Measurements from ENCODE around the gene XKRX.

Gene XKRX

DNA sequence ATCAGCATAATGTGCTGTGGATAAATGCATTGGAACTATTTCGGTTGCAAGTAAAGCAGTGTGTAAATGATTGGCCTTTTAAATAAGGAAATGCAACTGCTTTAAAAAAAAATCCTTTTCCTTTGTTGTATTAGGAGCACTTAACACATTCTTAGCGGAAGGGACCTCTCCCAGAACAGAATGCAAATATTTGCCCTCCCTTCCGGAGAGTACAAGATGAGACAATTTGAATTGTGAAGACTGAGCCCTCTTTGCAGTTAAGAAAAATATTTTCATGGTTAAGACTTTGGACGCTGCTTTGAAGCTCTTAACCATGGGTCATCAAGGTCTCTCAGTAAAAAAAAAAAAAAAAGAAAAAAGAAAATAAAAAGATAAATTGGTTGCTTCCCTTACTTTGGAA is 45.1 kb downstream of the XKRX start:
- no peak for DNase-seq

DNA sequence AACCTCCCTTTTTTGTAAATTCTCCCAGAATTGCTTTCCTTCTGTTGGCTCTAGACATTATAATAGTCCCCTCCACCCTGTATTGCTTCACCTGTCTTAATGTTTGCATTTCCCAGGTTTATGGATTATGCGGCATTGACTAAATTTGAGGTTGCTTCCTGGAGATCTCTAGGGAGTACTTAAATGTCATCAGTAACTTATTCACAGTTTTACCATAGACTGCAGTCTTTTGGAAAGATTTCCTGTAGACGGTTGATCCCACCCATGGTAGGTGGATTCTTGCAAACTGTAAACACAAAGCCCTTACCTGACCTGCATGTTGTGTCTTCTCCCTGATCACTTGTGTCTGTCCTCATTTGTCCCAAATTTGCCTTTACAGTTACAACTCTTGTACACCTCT is 48.3 kb downstream of the XKRX start:
- DNase-seq = no peak

DNA sequence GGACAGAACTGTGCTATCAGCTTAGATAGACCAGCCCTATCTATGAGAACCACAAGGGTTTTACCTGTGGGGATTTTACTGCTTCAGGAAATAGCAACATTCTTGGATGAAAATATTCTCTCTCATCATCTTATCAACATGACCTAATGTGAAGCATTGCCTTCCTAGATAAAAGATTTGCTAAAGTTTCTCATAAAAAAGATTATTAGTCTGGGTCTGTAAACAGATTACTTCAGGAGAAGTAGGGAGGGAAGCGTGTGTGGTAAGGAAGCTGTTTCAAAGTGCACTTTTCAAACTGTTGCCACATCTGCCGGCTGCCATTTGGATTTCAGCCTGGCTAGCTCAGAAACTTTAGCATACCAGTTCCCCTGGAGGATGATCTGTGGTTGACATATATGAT is 54.4 kb downstream of the XKRX start, which contains the start of gene NOX1:
TSS of gene NOX1 (minus strand) at position 35 of the 400 bp plus-strand sequence. CDS start 220 bp downstream, outside the sequence.
- no peak for DNase-seq

DNA sequence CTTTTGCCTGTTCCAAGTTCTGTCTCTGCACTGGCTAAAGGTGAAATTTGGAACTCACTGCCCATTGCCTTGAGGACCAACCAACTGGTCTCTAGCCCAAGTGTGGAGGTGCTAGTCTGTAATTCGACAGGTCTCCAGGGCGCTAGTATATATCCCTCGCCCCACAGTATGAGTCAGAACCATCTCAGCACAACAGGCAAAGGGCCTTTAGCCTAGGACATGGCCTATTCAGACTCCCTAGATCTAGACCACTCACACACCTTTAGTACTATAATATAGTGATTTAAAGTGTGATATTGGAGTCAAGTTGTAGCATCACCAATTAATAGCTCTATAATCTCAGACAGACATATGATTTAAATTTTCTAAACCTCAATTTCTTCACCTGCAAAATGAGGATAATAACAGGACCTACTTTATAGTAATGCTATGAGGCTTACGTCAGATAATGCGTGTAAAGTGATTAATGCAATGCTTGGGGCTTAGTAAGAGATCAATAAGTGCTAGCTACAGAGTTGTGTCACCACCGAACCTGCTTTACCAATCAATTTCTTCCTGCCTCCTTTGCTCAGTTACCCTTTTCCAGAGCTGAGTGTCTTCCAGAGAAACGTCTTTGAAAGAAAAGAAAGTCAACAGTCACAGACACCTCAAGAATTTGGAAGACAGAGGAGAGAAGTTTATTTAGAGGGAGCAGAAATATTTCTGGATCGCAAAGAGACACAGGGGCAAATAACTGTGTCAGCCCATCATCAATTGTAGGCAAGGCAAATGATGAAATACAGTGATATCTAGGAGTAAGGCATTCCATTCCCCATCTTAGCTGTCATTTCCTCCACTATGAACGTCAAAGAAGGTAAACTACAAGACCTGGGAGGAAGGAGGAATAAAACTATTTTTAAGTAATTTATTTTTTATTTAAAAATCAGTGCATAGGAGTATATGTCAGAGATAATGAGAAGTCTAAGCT is 56.8 kb downstream of the XKRX start:
- DNase-seq = no peak

DNA sequence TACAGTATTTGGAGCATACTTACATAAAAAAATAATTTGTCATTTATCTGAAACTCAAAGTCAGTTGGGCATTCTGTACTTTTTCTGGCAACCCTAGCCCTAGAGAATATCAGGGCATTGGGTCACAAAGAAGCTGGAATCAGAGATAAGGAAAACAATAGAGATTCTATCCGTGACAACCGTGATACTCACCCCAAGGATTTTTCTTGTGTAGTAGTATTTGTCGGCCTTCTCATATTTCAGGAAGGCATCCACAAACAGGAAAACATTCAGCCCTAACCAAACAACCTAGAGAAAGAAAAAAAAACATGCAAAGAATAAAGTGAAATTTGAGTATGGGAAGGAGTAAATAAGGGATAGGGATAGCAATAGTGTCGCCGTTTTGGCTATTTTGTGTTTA is 58.2 kb downstream of the XKRX start:
- DNase-seq = no peak

DNA sequence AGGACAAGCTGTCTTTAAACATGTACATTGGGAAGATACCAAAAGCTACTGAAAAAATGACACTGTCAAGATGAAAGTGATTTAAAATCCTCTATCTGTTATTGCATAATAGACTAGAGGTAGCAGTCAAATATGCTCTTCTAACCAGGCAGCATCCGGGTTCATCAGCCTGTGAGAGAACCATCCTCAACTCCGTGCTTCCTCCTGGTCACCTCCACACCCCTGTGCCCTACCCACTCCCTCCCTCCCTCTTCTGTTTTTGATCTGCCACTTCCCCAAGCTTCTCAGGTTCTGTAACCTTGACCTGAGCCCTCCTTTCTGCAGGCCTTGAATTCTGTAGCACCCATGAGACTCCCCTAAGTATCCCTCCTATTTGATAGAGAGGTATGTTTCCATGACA is 60.4 kb downstream of the XKRX start:
- DNase-seq = no peak

DNA sequence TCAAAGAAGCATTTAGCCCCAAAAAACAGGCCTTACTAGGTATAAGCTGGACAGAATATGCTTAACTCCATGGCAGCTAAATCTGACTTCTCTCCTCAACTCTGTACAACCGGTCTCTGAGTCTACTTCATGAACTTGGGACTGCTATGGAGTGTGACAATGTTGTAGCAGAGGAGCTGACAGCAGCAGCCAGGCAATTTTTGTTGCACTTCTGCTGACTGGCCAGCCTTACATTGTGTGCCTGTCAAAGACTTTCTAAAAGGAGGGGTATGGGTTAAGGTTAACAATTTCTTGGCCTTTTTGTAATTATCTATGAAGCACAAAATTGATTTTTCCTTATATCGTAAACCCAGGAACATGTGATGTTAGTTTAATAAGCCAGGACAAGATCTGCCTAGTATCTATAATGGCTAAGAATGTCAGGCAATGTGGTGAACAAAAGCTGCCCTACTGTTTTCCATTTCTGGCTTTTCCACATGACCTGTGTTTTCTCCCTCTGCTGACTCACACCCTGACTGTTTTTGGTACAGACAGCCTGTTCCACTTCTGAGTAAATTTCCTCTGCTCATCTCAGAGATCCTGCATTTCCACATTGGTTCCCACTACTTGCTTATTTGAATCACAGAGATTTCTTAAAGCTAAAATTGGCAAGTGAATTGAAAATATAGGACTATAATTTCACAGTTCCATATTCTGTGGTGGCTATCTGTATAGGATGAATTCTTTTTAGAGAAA is 63.9 kb downstream of the XKRX start:
- DNase-seq = no peak

Data from NCI-H1048 (cell line).